Colonic mucosa (tissue), 4 donors: Measurements from ENCODE around the gene CREB5. TPM values are rescaled to one million over a fixed set of nuclear protein-coding genes. Genes with fewer than 3 reads are reported as not detected.

ENCODE experiments used
- DNase-seq: peaks from one replicate; pipeline ENCODE4 v3.0.0-alpha.2; 2020
- H3K27ac ChIP-seq: fragments of 200-600 bp; one replicate; pipeline ENCODE4 v1.8.0; 2021
- H3K27me3 ChIP-seq: fragments of 200-600 bp; one replicate; pipeline ENCODE4 v1.8.0; 2021
- H3K36me3 ChIP-seq: fragments of 200-600 bp; one replicate; pipeline ENCODE4 v1.8.0; 2021
- H3K4me1 ChIP-seq: fragments of 200-600 bp; one replicate; pipeline ENCODE4 v1.8.0; 2021; ENCODE audit warnings: mild to moderate bottlenecking
- H3K4me3 ChIP-seq: fragments of 200-600 bp; one replicate; pipeline ENCODE4 v1.8.0; 2021
- H3K9ac ChIP-seq, 2 donors: one replicate each; pipeline ENCODE4 v1.7.0; 2013; ENCODE audit warnings: control low read depth in 2 of 2, low read depth in 2 of 2, low read length in 2 of 2
- H3K9me3 ChIP-seq: fragments of 200-600 bp; one replicate; pipeline ENCODE4 v1.8.0; 2021
- intact Hi-C: fragments of 100-400 bp; cut with DNase I; formaldehyde crosslinking; loops from one replicate; pipeline ENCODE4 v1.14.1; 2022
- total RNA-seq, 2 donors: library from RNA; stranded (reverse); fragmentation: NEBNext Ultra II Directional in 1 of 2; extraction: Animal tissue kit (Norgen Biotek cat#: 25700) in 1 of 2; gene quantifications; one replicate each; pipeline ENCODE4 v1.2.1, GENCODE V29; 2021
- TF ChIP-seq, protein P1 (sequence below): fragments of 200-600 bp; IDR thresholded peaks from one replicate; pipeline ENCODE4 v1.8.0; 2022; ENCODE audit warnings: antibody characterized with exemption, mild to moderate bottlenecking
- donor health status: healthy.
- donor health status: DM: no; HTN: no; CAD: no.
- donor health status: DM: no; HTN: no; CAD: no.

CREB5 gene
- total RNA-seq, 2 donors from 2014 or later: 0.54 to 3.6 TPM

DNA sequence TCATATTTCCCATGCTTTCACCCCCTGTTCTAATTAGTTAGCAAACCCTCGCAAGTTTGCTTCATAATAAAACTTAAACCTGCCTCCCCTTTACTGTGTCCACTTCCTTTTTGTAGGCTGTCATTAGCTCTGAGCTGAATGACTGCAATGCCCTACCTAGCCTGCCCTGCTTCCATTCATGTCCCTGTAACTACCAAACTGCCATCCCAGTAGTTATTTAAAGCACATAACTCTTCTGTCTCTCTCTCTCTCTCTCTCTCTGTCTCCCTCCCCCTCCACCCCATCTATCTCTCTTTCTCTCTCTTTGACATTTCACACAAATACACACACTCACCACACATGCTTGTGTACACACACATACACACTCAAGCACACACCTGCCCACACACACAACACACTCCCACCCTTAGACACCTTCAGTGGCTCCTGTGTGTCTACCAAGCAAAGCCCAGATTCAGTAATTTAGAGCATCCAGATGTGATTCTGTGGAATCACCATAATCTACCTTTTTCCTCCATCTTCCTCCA, 430.5 kb downstream of the CREB5 start:
- no peak for DNase-seq
- intact Hi-C loops: no loop called here
- H3K27me3 ChIP-seq: no peaks in the 10 kb centered on the region
- no peak overlapping the region for H3K9ac ChIP-seq
- no peaks in the 10 kb centered on the region for H3K4me1 ChIP-seq
- H3K27ac ChIP-seq: no peak overlapping the region
- TF ChIP-seq, protein P1, sequence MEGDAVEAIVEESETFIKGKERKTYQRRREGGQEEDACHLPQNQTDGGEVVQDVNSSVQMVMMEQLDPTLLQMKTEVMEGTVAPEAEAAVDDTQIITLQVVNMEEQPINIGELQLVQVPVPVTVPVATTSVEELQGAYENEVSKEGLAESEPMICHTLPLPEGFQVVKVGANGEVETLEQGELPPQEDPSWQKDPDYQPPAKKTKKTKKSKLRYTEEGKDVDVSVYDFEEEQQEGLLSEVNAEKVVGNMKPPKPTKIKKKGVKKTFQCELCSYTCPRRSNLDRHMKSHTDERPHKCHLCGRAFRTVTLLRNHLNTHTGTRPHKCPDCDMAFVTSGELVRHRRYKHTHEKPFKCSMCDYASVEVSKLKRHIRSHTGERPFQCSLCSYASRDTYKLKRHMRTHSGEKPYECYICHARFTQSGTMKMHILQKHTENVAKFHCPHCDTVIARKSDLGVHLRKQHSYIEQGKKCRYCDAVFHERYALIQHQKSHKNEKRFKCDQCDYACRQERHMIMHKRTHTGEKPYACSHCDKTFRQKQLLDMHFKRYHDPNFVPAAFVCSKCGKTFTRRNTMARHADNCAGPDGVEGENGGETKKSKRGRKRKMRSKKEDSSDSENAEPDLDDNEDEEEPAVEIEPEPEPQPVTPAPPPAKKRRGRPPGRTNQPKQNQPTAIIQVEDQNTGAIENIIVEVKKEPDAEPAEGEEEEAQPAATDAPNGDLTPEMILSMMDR: no peak
- H3K4me3 ChIP-seq: no peak overlapping the region
- no peaks in the 10 kb centered on the region for H3K36me3 ChIP-seq
- no peaks in the 10 kb centered on the region for H3K9me3 ChIP-seq

DNA sequence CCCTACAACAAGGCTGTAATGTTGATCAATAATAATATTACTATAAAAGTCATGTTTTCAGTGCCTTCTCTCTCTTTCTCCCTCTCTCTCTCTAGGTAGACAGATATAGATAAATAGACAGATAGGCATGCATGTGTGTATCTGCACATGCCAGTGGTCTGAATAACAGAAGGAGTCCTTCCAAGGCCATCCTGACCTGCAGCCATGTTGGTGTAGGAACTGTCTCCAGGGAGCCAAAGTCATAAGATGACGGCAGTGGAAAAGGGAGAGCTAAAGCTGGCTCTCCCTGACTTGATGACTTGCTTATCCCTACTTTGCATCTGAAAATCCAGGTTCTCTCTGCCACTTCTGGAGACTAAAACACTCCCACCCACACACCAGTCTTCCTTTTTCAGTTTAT, 432.8 kb downstream of the CREB5 start:
- Histone ChIP-seq H3K9ac (no peak overlapping the region), H3K27me3 (no peaks in the 10 kb centered on the region), H3K27ac (no peak overlapping the region), H3K4me1 (no peaks in the 10 kb centered on the region), H3K9me3 (no peaks in the 10 kb centered on the region), H3K4me3 (no peak overlapping the region), H3K36me3 (no peaks in the 10 kb centered on the region)
- intact Hi-C loops: no loop called here
- TF ChIP-seq, protein P1: no peak
- no peak for DNase-seq

DNA sequence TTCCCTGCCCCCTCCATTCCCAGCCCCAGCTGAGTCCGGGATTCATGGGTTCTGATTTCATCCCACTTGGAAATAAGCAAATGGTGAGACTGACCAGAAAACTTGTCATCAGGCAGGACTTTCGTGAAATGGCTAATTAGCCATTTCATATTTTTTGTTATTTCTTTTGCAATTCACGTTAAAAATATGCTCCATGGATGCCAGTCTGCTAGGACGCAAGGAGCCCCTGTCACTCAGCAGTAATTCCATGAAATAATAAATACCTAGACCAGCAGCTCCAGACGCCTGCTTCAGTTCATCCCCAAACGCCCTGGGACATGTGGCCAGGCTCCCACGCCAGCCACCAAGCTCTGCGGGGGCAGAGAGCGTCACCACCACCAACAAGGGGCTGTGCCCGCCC, 434.9 kb downstream of the CREB5 start:
- DNase-seq: no peak
- no peak overlapping the region for H3K4me3 ChIP-seq
- intact Hi-C loops: no loop called here

DNA sequence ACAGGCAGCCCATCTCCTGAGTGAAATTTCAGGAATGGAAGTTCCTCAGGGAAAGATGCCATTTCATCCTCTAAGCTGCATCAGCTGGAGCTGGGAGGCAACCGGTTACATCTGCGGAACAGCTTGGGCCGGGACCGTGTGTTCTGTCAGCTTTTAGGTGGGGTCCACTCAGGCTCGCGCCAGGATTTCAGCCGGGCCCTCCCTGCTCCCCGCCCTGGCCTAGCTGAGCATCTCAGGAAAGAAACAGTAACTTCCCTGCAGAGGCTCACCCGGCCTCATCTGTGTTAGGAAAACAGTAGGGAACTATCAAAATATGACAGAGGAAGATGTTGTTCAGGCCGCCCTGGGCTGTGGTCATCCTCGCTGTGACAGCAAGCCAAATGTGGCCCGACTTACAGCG, 435.4 kb downstream of the CREB5 start:
- H3K4me1 ChIP-seq: no peaks in the 10 kb centered on the region
- DNase-seq: no peak
- no peaks in the 10 kb centered on the region for H3K9me3 ChIP-seq
- TF ChIP-seq, protein P1: no peak
- H3K27ac ChIP-seq: no peak overlapping the region
- H3K9ac ChIP-seq: no peak overlapping the region
- H3K27me3 ChIP-seq: no peaks in the 10 kb centered on the region
- no peaks in the 10 kb centered on the region for H3K36me3 ChIP-seq
- intact Hi-C loops: no loop called here
- H3K4me3 ChIP-seq: no peak overlapping the region

More for the DNA sequence above, 434.9 kb downstream of the CREB5 start:
- H3K4me1 ChIP-seq: no peaks in the 10 kb centered on the region
- no peaks in the 10 kb centered on the region for H3K36me3 ChIP-seq
- no peak overlapping the region for H3K27ac ChIP-seq
- TF ChIP-seq, protein P1: no peak
- no peak overlapping the region for H3K9ac ChIP-seq
- no peaks in the 10 kb centered on the region for H3K27me3 ChIP-seq
- no peaks in the 10 kb centered on the region for H3K9me3 ChIP-seq

DNA sequence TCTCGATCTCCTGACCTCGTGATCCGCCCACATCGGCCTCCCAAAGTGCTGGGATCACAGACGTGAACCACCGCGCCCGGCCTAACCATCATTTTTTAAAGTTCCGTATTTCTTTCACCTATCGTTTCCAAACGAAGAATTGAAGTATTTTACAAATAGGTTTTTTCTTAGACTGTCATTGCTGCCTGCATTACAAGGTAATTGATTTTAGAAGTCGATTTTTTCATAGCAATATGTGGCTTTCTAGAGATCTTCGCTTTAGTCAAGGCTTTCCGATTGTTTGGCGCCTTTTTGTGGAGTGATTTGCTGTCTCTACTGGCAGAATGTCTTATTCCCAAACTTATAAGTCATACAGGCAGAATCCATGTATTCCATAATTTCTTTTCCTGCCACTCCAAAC, 436.6 kb downstream of the CREB5 start:
- no peaks in the 10 kb centered on the region for H3K36me3 ChIP-seq
- DNase-seq: no peak
- TF ChIP-seq, protein P1: no peak
- H3K9ac ChIP-seq: no peak overlapping the region
- intact Hi-C loops: no loop called here
- H3K4me1 ChIP-seq: no peaks in the 10 kb centered on the region
- H3K9me3 ChIP-seq: no peaks in the 10 kb centered on the region
- no peak overlapping the region for H3K27ac ChIP-seq
- H3K4me3 ChIP-seq: no peak overlapping the region
- H3K27me3 ChIP-seq: peaks cover 8% of the 10 kb centered on the region
